Measurements from ENCODE around the gene ANTKMT.

ANTKMT gene

GRCh38 chr16:715477-716199 is 5.3 kb upstream of the ANTKMT start:
- no peak for DNase-seq

GRCh38 chr16:716200-716568 is 4.8 kb upstream of the ANTKMT start:
- no peak for DNase-seq

GRCh38 chr16:716768-717325 is 4.1 kb upstream of the ANTKMT start:
- no peak for DNase-seq

GRCh38 chr16:717450-718245 is 3.3 kb upstream of the ANTKMT start:
- no peak for DNase-seq

GRCh38 chr16:718389-718788 is 2.6 kb upstream of the ANTKMT start:
- no peak for DNase-seq

GRCh38 chr16:718922-719321 is 2.0 kb upstream of the ANTKMT start:
- no peak for DNase-seq

GRCh38 chr16:719815-720446 is 1.0 kb upstream of the ANTKMT start:
- no peak for DNase-seq

GRCh38 chr16:720447-720989 is 428 bp upstream of the ANTKMT start:
- peak in 1 of 2 donors; percentile 34 for DNase-seq

- DNase-seq, result peak in 1 of 2 donors; percentile 42
Observed at GRCh38 chr16:721765-722540, 1.0 kb downstream of the ANTKMT start.

GRCh38 chr16:722835-723633 is 2.1 kb downstream of the ANTKMT start:
- DNase-seq, result no peak

- no peak for DNase-seq
Observed at GRCh38 chr16:723695-724094, 2.7 kb downstream of the ANTKMT start.

GRCh38 chr16:724188-725040 is 3.5 kb downstream of the ANTKMT start:
- DNase-seq, result no peak

- no peak for DNase-seq
Observed at GRCh38 chr16:725041-725376, 4.1 kb downstream of the ANTKMT start.

GRCh38 chr16:725463-726187 is 4.7 kb downstream of the ANTKMT start:
- DNase-seq, result no peak

- no peak for DNase-seq
Observed at GRCh38 chr16:726188-726437, 5.2 kb downstream of the ANTKMT start.

- DNase-seq, result peak; percentile 68 to 75
Observed at GRCh38 chr16:726438-727290, 5.7 kb downstream of the ANTKMT start, which contains the start of the genes CCDC78 and HAGHL. Gene CCDC78, minus strand, starts transcription at chr16:726443. Its CDS starts 76 bp downstream, at chr16:726367. Gene HAGHL, plus strand, starts transcription at chr16:727106. Its CDS starts 404 bp downstream, at chr16:727510.

GRCh38 chr16:727291-727977 is 6.5 kb downstream of the ANTKMT start:
- peak; percentile 36 to 40 for DNase-seq

- DNase-seq, result peak; percentile 77
Observed at GRCh38 chr16:728131-728889, 7.4 kb downstream of the ANTKMT start.
